PC-3 (cell line): ENCODE measurements around the gene FRA10AC1. TPM values are rescaled to one million over a fixed set of nuclear protein-coding genes. Genes with fewer than 3 reads are reported as not detected.

Source experiments
- ATAC-seq: fragments of 200-7000 bp; cut with Tn5 transposase; 2 replicates; pipeline ENCODE4 v1.9.1; 2020; ENCODE audit warnings: mild to moderate bottlenecking, moderate library complexity
- BruUV-seq: library from RNA; stranded (reverse); fragments of 400-500 nt; replicated peaks from 2 replicates; lab custom pipeline; 2021; lab: Mats Ljungman, UMichigan
- CTCF ChIA-PET: fragments of 300-600 bp; sonication (Branson Sonifier 250); formaldehyde crosslinking; loops from one replicate; lab custom pipeline; 2022; ENCODE audit warnings: antibody characterized with exemption; lab: Charles Lee
- POLR2A ChIA-PET: fragments of 300-600 bp; sonication (Branson Sonifier 250); formaldehyde crosslinking; loops from one replicate; lab custom pipeline; 2022; ENCODE audit warnings: antibody characterized with exemption; ENCODE audit not compliant: unreplicated experiment; lab: Charles Lee
- DNase-seq: peaks from one replicate; pipeline ENCODE4 v3.0.0-alpha.2; 2015
- H2AFZ ChIP-seq: fragments of 300-600 bp; sonication (generic); 2 replicates; pipeline ENCODE4 v1.6.0; 2016; ENCODE audit warnings: antibody characterized with exemption, low read length
- H3F3A ChIP-seq: fragments of 300-600 bp; sonication (generic); one replicate; pipeline ENCODE4 v1.6.0; 2017; ENCODE audit warnings: antibody characterized with exemption, low read length, control low read depth, mild to moderate bottlenecking; ENCODE audit not compliant: unreplicated experiment
- H3K27ac ChIP-seq: fragments of 300-600 bp; sonication (generic); 2 replicates; pipeline ENCODE4 v1.5.1; 2016; ENCODE audit warnings: mild to moderate bottlenecking, low read length
- H3K27me3 ChIP-seq: fragments of 300-600 bp; sonication (generic); 2 replicates; pipeline ENCODE4 v1.6.1; 2016; ENCODE audit warnings: low read length, mixed read lengths
- H3K36me3 ChIP-seq: fragments of 300-600 bp; sonication (generic); 2 replicates; pipeline ENCODE4 v1.6.1; 2016; ENCODE audit warnings: low read depth, mixed run types, low read length, mixed read lengths
- H3K4me1 ChIP-seq: fragments of 300-600 bp; sonication (generic); 2 replicates; pipeline ENCODE4 v1.5.1; 2016; ENCODE audit warnings: low read length; ENCODE audit not compliant: insufficient read depth
- H3K4me2 ChIP-seq: fragments of 300-600 bp; sonication (generic); 2 replicates; pipeline ENCODE4 v1.6.0; 2016; ENCODE audit warnings: low read length
- H3K4me3 ChIP-seq: fragments of 300-600 bp; sonication (generic); 2 replicates; pipeline ENCODE4 v1.5.1; 2016; ENCODE audit warnings: mild to moderate bottlenecking, low read length, mixed read lengths
- H3K79me2 ChIP-seq: fragments of 300-600 bp; sonication (generic); 2 replicates; pipeline ENCODE4 v1.6.1; 2017; ENCODE audit warnings: low read length, mixed read lengths
- H3K9ac ChIP-seq: fragments of 300-600 bp; sonication (generic); 2 replicates; pipeline ENCODE4 v1.6.0; 2016; ENCODE audit warnings: mild to moderate bottlenecking, low read length
- H3K9me2 ChIP-seq: fragments of 300-600 bp; sonication (generic); replicated peaks from 2 replicates; pipeline ENCODE4 v1.6.1; 2016; ENCODE audit warnings: mixed run types, low read length, mixed read lengths
- H3K9me3 ChIP-seq: fragments of 300-600 bp; sonication (generic); 2 replicates; pipeline ENCODE4 v1.6.1; 2016; ENCODE audit warnings: low read length, mixed read lengths
- H4K20me1 ChIP-seq: fragments of 300-600 bp; sonication (generic); 2 replicates; pipeline ENCODE4 v1.6.1; 2016; ENCODE audit warnings: low read length, mixed read lengths
- EZH2 ChIP-seq: fragments of 300-600 bp; sonication (generic); IDR thresholded peaks from one replicate; pipeline ENCODE4 v1.6.1; 2017; ENCODE audit warnings: antibody characterized with exemption, mild to moderate bottlenecking, low read length; ENCODE audit not compliant: unreplicated experiment
- EZH2phosphoT487 ChIP-seq: fragments of 300-600 bp; sonication (generic); IDR thresholded peaks from 2 replicates; pipeline ENCODE4 v1.6.1; 2018; ENCODE audit warnings: mild to moderate bottlenecking, antibody characterized with exemption, low read length, borderline replicate concordance
- intact Hi-C: fragments of 100-400 bp; cut with micrococcal nuclease; formaldehyde crosslinking; loops from 2 replicates; pipeline ENCODE4 v1.9.0; 2023
- total RNA-seq: library from RNA; depleted of rRNA; stranded (reverse); fragments of >200 nt; gene quantifications from 2 replicates; pipeline ENCODE4 v1.2.3, GENCODE V29; 2014
- TF ChIP-seq, protein P1 (sequence below): fragments of 300-600 bp; sonication (generic); conservative IDR thresholded peaks from 2 replicates; pipeline ENCODE4 v1.5.1; 2017; ENCODE audit warnings: antibody characterized with exemption, low read depth, mild to moderate bottlenecking, low read length

The FRA10AC1 gene
- total RNA-seq, 1 experiment from 2014 or later: 3.8 TPM

DNA sequence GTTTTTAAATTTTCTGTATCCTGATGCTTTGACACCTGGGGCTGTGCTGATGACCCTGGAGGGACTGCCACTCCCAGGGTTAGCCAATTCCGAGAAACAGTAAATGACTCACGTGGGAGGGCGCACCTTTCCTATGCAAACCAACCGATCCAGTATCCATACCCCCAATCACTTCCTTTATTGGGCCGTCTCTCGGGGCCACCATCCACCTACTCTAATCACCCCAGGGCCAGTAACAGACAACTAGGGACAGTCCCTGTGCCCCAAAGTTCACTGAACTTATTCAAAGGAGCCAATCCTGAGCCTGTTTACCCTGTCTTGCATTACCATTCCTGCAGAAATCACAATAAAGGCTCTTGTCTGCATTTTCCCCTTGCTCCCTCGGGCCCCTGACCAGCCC, 48.7 kb upstream of the FRA10AC1 start:
- Histone ChIP-seq H3F3A (no peaks in the 10 kb centered on the region), H3K4me2 (no peak overlapping the region), H3K9me3 (no peaks in the 10 kb centered on the region), H2AFZ (no peak overlapping the region), H3K4me3 (no peak overlapping the region), H3K4me1 (peaks cover 10% of the 10 kb centered on the region), H3K36me3 (no peaks in the 10 kb centered on the region), H3K9me2 (no peaks in the 10 kb centered on the region), H3K79me2 (no peaks in the 10 kb centered on the region), H3K9ac (no peak overlapping the region), H3K27ac (no peak overlapping the region), H3K27me3 (no peaks in the 10 kb centered on the region), H4K20me1 (no peaks in the 10 kb centered on the region)
- BruUV-seq: no TSS peak
- intact Hi-C loops: no loop called here
- TF ChIP-seq EZH2 (no peak), EZH2phosphoT487 (no peak)
- TF ChIP-seq, protein P1, sequence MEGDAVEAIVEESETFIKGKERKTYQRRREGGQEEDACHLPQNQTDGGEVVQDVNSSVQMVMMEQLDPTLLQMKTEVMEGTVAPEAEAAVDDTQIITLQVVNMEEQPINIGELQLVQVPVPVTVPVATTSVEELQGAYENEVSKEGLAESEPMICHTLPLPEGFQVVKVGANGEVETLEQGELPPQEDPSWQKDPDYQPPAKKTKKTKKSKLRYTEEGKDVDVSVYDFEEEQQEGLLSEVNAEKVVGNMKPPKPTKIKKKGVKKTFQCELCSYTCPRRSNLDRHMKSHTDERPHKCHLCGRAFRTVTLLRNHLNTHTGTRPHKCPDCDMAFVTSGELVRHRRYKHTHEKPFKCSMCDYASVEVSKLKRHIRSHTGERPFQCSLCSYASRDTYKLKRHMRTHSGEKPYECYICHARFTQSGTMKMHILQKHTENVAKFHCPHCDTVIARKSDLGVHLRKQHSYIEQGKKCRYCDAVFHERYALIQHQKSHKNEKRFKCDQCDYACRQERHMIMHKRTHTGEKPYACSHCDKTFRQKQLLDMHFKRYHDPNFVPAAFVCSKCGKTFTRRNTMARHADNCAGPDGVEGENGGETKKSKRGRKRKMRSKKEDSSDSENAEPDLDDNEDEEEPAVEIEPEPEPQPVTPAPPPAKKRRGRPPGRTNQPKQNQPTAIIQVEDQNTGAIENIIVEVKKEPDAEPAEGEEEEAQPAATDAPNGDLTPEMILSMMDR: no peak
- ChIA-PET POLR2A (no interaction called here), CTCF (no interaction called here)
- ATAC-seq: no peak
- DNase-seq: no peak

DNA sequence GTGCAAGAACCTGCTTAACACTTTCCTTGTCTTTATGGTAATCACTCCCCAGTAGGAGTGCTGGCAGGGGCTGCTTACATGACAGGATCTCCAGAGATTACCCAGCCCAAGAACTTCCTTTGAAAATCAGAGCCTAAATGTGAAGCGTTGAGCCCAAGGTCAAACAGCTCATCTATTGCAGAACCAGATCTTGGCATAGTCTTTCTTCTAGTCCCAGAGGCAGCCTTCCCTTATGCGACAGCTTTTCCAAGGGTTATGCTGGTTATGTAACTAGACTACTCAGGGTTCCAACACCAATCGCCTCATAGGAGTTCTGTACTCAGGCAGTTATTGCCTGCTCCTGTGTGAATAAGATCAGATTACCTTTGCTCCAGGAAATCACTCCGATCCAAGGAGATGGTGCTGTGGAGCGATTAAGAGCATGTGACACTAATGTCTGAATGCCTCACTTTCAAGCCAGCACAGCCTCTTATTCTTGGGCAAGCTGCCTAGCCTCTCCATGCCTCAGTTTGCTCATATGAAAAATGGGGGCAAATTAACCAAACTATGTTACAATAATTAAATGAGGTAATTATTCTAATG, 46.9 kb upstream of the FRA10AC1 start:
- no peak for ATAC-seq
- DNase-seq: no peak
- CTCF ChIA-PET: no interaction called here
- no peak for TF ChIP-seq EZH2phosphoT487
- TF ChIP-seq, protein P1: no peak
- no peak for TF ChIP-seq EZH2
- no peak overlapping the region for H3K9ac ChIP-seq
- no TSS peak for BruUV-seq
- no peaks in the 10 kb centered on the region for H3K27me3 ChIP-seq
- intact Hi-C loops: no loop called here
- H3K4me2 ChIP-seq: no peak overlapping the region
- H3K4me1 ChIP-seq: peaks cover 12% of the 10 kb centered on the region
- no peaks in the 10 kb centered on the region for H3K9me2 ChIP-seq
- H3K79me2 ChIP-seq: no peaks in the 10 kb centered on the region
- H2AFZ ChIP-seq: no peak overlapping the region
- no peaks in the 10 kb centered on the region for H4K20me1 ChIP-seq
- H3K9me3 ChIP-seq: no peaks in the 10 kb centered on the region
- H3K4me3 ChIP-seq: no peak overlapping the region
- POLR2A ChIA-PET: no interaction called here
- no peak overlapping the region for H3K27ac ChIP-seq
- no peaks in the 10 kb centered on the region for H3F3A ChIP-seq
- H3K36me3 ChIP-seq: no peaks in the 10 kb centered on the region

DNA sequence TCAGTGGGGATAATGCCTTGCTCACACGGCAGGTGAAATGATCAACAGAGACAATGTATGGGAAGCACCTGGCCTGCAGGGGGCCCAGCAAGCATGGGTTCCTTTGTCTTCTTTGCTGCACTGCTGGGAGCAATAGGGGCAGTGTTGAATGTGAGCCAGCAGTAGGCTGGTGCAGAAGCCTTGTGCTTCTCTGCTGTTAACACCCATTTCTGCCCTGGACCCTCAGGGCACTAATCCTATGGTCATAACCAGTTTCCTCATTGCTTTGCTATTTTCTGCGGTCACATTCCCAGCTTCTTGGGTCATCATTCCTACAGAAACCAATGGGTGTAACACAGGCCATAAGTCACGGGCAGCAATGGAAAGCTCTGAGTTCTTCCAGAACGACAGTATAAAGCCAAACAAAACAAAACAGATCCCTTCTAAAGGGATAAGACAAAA, 44.5 kb upstream of the FRA10AC1 start:
- Histone ChIP-seq H3K4me2 (peak overlapping the region; percentile 63), H4K20me1 (no peaks in the 10 kb centered on the region), H3K79me2 (no peaks in the 10 kb centered on the region), H3K9me2 (no peaks in the 10 kb centered on the region), H3K36me3 (no peaks in the 10 kb centered on the region), H3K27me3 (no peaks in the 10 kb centered on the region), H3K4me1 (peaks cover 8% of the 10 kb centered on the region; the same call in 1 of the 2 replicates), H3K4me3 (no peak overlapping the region), H3K9me3 (no peaks in the 10 kb centered on the region), H3F3A (no peaks in the 10 kb centered on the region), H3K27ac (peak overlapping the region; percentile 41; the same call in 1 of the 2 replicates), H2AFZ (peak overlapping the region; percentile 55), H3K9ac (no peak overlapping the region)
- TF ChIP-seq, protein P1: peak; percentile 67
- TF ChIP-seq EZH2phosphoT487: no peak
- CTCF ChIA-PET: interaction anchor here (0.5 to 0.8 kb wide), 5 partner anchors 49 to 228 kb away, joined by 3 to 14 read pairs (median 5); no protein-coding TSS in a partner anchor
- BruUV-seq: no TSS peak
- intact Hi-C loops: loop anchor here (1.0 kb wide), 1 partner anchor 69 kb away; no protein-coding TSS in a partner anchor
- DNase-seq (peak; percentile 94), ATAC-seq (peak; percentile 89)
- POLR2A ChIA-PET: interaction anchor here (0.6 to 0.7 kb wide), 2 partner anchors 9 to 232 kb away, joined by 5 to 12 read pairs; no protein-coding TSS in a partner anchor
